Fibroblast of skin of left biceps (primary cell): ENCODE measurements around the gene PLA2G2F.

Source experiments
- DNase-seq, 2 experiments: peaks; one replicate each; pipeline ENCODE4 v3.0.0-alpha.2; 2013; ENCODE audit warnings: low read depth in 2 of 2

Gene PLA2G2F, protein sequence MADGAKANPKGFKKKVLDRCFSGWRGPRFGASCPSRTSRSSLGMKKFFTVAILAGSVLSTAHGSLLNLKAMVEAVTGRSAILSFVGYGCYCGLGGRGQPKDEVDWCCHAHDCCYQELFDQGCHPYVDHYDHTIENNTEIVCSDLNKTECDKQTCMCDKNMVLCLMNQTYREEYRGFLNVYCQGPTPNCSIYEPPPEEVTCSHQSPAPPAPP

DNA sequence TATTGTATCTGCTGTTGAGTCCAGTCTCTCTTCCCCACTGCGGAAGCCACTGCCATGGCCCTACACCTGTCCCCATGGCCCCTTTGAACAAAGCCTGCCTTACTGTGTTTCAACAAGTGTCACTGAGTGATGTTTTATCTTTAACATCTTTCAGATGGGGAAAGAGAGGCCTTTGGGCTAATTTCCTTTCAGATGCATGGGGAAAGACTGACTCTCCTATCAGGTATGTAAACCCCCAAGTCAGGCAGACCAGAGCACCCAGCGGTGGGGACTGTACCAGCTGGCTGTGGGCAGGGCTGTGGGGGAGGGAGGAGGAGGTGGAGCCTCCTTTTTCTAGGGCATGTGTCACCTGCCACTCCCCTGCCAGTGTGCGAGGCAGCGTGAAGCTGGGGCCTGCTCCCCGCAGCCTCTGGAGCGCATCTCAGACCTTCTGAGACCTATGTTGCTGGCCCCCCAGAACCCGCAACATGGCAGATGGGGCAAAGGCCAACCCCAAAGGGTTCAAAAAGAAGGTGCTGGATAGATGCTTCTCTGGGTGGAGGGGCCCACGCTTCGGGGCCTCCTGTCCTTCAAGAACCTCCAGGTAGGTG lies at the start of gene PLA2G2F:
Gene PLA2G2F, plus strand, starts transcription at position 363 of the 590 bp plus-strand sequence. Its CDS starts 105 bp downstream, at position 468.
- no peak for DNase-seq

DNA sequence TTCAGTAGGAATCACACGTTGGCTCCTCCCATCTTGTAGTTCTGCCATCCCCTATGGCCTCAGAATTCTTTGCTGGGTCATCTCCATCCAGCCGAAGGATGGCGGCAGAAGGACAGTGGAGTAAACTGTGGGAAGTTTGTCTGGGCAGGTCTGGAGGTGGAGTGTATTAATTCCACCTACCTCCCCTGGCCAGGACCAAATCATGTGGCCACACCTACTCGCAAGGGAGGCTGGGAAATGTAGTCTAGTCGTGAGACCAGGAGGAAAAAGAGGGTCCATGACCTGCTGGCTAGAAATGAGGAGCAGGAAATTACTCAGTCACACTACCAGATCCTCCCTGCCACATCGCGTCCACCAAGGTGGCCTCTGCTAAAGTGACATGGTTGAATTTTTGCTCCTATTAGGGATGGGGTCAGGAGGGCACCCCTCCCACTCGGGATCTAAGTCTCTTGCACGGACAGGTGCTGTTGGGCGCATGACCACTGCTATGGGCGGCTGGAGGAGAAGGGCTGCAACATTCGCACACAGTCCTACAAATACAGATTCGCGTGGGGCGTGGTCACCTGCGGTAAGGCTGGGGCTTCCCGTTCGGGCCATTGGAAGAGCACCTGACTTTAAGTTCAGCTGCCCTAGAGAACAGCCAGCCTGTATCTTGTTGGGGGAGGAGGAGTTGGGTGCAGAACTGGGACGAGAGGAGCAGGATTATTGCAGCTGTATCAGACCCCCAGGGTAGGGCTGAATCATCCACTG lies 49.6 kb upstream of the PLA2G2F start:
- DNase-seq: no peak

DNA sequence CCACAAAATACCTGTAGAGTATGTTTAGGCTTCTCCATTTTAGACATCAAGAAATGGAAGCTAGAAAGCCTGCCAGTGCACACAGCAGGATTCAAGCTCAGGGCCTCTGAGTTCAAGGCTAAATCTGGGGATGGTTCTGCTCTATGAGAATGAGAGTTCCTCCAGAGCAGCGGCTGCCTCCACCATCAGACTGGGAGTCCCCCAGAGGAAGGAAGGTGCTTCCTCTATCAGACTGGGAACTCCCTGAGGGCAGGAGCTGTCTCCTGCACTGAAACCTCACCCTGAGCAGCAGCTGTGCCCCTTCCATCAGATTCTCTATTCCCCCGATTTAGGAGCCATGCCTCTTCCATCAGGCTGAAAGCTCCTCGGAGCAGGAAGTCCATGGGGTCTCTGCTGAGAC lies 49.0 kb upstream of the PLA2G2F start:
- no peak for DNase-seq

DNA sequence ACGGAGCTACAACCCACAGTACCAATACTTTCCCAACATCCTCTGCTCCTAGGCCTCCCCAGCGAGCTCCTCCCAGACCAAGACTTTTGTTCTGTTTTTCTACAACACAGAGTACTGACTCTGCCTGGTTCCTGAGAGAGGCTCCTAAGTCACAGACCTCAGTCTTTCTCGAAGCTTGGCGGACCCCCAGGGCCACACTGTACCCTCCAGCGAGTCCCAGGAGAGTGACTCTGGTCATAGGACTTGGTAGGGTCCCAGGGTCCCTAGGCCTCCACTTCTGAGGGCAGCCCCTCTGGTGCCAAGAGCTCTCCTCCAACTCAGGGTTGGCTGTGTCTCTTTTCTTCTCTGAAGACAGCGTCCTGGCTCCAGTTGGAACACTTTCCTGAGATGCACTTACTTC lies 48.5 kb upstream of the PLA2G2F start:
- no peak for DNase-seq

DNA sequence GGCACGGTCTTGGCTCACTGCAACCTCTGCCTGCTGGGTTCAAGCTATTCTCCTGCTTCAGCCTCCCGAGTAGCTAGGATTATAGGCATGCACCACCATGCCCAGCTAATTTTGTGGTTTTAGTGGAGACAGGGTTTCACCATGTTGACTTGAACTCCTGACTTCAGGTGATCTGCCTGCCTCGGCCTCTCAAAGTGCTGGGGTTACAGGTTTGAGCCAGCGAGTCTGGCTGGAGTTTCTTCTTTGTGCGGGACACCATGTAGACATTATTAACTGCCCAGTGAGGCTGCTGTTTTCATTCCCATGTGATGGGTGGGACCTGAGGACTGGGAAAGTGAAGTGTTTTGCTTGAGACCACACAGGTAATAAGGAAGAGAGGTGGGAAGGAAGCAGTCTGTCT lies 45.8 kb upstream of the PLA2G2F start:
- no peak for DNase-seq

DNA sequence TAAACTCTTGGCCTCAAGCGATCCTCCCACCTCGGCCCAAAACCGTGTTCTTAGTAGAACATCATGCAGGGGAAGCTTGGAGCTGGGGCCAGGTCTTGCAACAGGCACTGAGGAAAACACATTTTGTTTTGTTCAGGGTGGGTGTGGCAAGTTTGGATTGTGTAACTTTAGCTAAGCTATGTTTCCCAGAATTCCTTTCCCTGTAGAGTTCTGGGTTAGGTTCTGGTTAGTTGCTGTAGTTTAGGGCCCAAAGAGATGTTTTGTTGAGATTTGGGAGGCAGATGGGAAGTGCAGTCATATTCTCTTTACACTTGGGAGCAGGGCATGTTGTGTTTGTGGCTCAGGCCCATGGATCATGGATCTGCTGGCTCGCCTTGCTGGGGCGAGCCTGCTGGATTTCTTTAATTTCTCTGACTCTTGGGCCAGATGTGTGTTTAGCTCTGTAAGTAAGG lies 45.2 kb upstream of the PLA2G2F start:
- DNase-seq: no peak

DNA sequence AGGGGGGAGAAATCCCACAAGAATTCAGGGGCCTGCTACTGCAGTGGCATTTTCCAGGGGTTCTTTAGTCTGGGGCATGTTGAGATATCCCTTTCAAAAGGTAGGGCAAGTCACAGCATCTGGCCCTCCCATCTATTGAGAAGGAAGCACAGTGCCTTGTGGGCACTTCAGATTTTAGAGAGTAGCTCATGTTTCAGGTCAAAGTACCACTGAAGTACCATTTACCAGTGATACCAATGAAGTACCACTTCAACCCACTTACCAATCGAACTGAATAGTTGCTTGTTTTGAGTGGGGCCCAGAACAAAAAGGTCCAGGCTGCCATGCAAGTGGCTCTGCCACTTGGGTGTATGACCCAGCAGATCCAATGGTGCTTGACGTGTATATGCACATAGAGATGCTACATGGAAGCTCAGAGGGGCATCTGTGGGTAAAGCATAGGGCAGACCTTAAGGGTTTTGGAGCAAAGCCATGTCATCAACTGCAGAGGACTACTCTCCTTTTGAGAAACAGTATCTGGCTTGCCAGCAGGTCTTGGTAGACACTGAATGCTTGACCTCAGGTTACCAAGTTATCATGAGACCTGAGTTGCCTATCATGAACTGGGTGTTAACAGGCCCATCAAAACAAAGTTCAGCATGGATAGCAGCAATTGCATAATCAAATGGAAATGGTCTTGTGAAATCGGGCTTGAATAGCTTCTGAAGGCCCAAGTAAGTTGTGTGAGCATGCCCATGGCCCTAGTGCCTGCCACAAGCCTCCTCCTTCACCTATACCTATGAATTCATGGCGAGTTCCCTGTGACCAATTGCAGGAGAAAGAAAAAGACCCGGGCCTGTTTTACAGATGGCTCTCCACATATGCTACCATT lies 43.3 kb upstream of the PLA2G2F start:
- no peak for DNase-seq

DNA sequence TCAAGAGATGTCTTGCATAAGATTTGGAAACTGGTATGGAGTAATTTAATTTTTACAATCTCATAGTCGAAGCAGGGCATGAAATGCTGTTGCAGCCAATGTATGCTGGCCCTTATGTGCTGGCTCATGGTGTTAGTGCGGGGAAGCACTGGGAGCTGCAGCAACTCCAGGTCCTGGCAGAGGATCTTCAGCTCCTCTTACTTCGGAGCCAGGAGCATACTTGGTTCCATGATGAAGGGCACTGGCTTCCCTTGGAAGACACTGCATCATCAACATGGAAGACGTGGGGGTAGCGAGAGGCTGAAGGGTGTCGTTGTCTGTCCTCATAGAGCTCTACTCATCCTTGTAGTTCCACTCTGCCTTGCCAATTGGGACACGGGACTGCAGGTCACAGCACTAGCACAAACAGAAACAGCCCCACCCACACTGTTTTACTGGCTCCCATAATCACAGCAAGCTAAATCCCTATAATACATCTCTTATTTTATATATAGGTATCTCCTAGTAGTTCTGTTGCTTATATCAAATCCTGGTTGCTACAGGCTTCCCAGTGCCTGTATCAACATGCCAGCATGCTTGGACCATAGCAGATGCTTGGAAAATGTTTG lies 42.2 kb upstream of the PLA2G2F start:
- DNase-seq: no peak

DNA sequence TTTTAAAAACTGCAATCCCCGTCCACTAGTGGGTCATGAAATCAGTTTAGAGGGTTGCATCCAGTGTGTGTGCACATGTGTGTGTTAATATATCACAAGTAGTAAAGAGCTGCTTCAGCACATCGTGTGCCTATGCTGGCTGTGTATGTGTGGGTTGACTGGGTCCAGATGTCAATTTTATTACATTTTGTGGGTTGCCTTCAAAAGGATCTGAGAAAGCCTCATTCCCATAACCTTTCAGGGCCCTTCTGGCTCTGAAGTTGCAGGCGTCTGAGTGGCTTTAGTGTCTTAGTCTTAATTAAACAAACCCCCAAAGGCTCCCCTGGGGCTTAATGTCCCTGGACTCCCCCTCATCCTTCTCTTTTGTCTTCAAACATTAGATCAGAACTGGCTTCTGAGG lies 39.6 kb upstream of the PLA2G2F start:
- no peak for DNase-seq

DNA sequence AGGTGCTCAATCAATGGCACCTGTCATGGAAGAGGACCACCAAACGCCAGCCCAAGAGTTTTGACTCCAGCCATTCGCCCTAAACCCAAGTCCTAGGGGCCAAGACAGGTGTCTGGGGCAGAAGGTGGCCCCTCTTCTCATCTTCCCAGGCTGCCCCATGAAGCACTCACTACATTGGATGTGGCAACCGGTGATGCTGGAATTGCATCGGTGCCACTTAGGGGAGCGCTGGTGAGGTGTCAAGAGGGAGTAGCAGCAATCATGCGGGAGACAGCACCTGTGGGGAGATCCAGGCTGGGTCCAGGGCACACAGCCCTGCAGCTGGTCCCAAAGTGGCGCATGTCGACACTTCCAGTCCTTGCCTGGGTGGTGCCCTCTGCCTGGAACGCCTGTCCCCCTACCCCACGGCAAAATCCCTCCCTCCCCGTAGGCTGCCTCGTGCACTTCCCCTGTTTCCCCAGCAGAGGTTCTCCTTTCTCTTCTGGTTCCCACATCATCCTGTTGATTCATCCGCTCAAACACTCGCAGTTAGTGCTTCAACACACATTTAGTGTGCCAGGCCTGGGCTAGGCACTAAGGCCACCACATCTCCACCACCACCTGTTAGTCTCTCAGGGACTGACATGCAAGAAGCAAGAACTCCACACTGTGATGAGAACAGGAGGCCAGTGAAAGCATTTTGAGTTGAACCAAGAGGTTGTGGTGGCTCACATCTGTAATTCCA lies 38.3 kb upstream of the PLA2G2F start:
- DNase-seq: peak in 1 of 2 experiments; percentile 3

DNA sequence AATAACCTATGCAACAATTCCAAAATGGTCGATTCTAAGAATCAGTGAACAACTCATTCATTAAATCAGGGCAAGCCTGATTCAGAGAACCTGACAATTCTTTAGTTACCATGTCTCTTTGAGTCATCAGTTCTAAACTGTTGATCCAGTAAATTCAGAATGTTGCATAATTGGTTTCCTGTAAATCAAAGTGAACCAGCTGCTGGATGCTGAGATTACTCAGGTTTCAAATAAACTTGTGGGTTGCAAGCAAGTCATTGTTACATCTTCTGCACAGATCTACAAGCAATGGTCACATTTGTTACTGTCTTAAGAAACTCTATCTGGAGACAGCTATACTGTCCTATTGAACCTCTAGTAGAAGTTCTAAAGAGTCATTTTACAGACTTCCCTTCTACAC lies 36.2 kb upstream of the PLA2G2F start:
- peak; percentile 7 to 12 for DNase-seq

DNA sequence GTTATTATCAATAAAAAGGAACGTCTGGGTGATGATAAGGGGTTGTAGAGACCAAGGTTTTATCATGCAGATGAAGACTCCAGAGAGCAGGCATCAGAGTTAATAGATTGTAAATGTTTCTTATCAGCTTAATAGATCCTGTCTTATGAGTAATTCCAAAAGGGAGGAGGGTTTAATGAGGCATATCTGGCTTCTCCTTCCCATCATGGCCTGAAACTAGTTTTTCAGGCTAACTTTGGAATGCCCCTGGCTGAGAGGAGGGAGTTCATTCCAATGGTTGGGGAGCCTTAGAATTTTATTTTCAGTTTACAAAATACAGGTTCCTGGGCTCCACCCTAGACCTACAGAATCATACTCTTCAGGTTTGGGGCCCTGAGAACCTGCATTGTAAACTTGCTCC lies 33.3 kb upstream of the PLA2G2F start:
- DNase-seq: no peak

DNA sequence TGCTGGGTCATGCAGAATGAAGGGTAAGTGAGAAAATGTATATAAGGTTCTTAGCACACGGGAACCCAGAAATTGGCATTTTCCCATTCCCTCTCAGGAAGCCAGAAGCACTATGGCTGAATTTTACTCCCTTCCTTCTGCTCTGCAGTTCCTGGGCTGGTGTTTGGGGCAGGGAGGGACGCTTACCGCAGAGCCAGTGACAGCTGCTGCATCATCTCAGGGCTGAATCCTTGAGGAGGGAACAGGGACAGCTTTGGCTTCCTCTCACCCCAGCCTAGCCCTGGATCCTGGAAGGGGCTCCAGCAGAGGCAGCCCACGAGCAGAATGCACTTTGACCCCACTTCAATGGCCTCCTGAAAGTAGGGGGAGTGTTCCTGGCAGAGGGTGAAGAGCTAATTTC lies 31.8 kb upstream of the PLA2G2F start:
- no peak for DNase-seq

DNA sequence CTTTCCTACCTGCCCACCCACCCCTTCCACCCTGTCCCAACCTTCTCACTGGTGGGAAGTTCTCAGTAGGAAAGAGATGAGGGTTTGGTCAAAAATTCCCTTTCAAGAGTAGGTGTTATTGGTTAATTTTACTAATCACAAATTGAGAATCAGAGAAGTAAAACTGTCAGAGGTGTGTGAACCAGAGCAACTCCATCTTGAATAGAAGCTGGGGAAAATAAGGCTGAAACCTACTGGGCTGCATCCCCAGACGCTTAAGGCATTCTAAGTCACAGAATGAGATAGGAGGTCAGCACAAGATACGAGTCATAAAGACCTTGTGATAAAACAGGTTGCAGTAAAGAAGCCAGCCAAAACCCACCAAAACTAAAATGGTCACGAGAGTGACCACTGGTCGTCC lies 31.3 kb upstream of the PLA2G2F start:
- DNase-seq: no peak

DNA sequence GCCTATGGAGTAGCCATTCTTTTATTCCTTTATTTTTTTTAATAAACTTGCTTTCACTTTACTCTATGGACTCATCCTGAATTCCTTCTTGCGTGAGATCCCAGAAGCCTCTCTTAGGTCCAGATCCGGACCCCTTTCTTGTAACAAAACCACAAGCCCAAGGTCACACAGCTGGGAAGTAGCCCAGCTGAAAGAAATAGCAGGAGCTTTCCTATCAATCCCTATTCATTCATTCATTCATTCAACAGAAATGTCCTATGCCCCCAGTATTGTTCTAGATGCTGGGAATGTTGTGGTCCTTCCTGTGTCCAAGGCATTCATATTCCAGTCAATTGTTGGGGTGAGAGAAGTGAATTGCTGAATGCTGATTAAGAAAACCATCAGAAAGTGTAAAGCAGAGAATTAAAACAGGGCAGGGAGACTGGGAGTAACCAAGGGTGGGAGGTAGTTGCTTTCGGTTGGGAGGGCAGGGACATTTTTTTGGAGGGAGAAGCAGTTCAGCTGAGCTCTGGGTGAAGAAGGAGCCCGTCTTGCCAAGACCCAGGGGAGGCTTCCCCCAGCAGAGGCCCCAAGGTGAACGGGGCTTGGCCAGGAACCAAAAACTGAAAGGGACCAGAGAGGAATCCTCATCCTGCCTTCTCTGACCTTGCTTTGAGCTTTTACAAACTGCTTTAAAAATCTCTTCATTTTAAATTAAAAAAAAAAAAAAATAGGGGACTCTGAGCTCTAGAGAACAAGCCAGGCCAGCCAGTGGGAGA lies 30.6 kb upstream of the PLA2G2F start:
- no peak for DNase-seq

DNA sequence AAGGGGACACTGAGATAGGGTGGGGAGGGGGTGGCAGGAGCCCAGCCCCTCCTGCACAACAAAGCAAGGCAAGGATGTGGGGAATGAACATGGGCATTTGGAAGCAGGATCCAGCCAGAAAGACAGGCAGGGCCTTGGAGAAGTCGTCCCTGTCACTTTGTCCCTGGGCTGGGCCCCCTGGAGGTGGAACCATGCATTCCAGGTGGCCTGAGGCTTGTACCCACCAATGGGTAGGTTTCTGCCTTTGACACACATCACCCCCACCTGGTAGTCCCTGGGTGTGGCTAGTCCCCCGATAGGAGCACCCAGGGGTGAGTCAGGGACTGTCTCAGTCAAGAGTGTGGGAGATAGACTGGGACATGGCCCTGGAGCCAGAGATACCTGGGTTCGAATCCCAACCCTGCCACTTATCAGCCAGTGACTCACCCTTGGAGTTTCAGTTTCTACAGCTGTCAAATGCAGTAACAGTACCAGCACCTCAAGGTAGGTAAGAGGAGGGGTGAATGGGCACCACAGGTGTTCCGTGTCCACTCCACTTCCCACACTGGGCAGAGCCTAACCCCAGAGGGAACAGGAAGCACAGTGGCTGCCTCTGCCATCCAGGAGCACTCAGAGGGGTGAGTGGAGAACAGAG lies 29.8 kb upstream of the PLA2G2F start:
- no peak for DNase-seq

DNA sequence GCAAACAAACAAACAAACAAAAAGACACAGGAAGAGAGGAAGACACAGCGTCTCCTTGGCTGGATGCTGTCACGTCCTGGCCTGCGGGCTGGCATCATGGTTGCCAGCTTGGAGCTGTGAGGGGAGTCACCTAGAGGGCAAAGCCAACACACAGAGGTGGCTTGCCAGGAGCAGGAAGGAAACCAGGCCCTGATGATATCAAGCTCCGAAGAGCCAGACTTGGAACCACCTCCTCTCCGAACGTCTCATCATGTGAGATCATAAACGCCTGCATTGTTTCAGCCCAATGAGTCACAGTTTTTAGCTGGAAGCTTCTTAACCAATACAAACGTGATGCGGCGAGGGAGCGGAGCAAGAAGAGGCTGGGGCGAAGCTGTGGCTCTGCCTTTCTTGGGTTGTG lies 28.4 kb upstream of the PLA2G2F start:
- DNase-seq: no peak

DNA sequence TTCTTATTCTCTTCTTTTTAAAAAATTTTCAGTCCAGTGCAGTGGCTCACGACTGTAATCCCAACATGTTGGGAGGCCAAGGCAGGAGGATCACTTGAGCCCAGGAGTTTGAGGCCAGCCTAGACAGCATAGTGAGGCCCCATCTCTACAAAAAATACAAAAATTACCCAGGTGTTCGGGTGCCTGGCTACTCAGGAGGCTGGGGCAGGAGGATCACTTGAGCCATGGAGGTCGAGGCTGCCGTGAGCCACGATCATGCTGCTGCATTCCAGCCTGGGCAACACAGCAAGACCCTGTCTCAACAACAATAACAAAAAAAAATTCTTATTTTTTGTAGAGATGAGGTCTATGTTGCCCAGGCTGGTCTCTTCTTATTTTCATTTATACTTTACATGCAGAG lies 27.7 kb upstream of the PLA2G2F start:
- DNase-seq: no peak

DNA sequence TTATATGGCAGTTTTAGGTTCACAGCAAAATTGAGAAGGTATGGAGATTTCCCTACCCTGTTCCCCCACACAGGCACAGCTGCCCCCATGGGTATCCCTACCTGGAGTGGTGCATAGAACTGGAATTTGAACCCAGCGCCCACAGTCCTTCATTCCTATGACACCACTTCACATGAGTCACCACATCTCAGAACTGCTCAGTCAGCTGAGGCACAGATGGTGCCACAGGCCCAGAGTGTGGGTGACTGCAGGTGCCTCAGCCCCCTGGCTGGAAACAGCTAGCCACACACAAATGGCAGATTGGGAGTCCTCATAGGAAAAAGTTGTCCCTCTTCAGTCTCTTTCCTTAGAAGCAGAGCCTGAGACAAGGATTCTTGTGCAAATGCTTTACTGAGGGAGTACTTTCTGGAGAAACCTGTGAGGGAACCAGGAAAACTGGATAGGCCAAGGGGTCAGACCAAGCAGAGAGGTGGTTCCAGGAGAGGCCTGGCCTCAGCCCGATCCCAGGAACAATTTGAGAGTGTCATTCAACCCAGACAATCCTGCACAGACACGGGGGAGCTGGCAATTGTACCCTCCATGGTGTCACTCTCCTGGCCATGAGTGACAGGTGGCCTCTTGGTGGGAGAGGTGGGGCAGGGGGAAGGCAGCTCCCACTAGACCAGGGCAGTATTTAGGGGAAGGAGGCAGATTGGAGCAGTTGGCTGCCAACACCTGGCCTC lies 26.7 kb upstream of the PLA2G2F start:
- no peak for DNase-seq
